A673 (cell line): ENCODE data around the gene CFHR5. TPM values are rescaled to one million over a fixed set of nuclear protein-coding genes. Genes with fewer than 3 reads are reported as not detected.

Experiments used
- BruUV-seq: library from RNA; stranded (reverse); fragments of 400-500 nt; replicated peaks from 2 replicates; lab custom pipeline; 2021; lab: Mats Ljungman, UMichigan
- CTCF ChIA-PET: fragments of 300-600 bp; sonication (Branson Sonifier 250); formaldehyde crosslinking; loops from one replicate; lab custom pipeline; 2022; ENCODE audit warnings: antibody characterized with exemption; lab: Charles Lee
- POLR2A ChIA-PET: fragments of 300-600 bp; sonication (Branson Sonifier 250); formaldehyde crosslinking; loops from one replicate; lab custom pipeline; 2022; ENCODE audit warnings: antibody characterized with exemption; ENCODE audit not compliant: low non-redundant PET; lab: Charles Lee
- DNase-seq: peaks from one replicate; pipeline ENCODE4 v3.0.0-alpha.2; 2015; ENCODE audit warnings: low spot score
- H3K27ac ChIP-seq: fragments of 200-600 bp; sonication (generic); 2 replicates; pipeline ENCODE4 v1.5.1; 2016; ENCODE audit warnings: mixed run types, low read depth, mild to moderate bottlenecking, mixed read lengths, antibody characterized with exemption, low read length; ENCODE audit not compliant: poor library complexity, severe bottlenecking
- H3K27me3 ChIP-seq: fragments of 200-600 bp; sonication (generic); replicated peaks from 2 replicates; pipeline ENCODE4 v1.6.1; 2017; ENCODE audit warnings: mixed run types, low read depth, mild to moderate bottlenecking, mixed read lengths, antibody characterized with exemption, low read length; ENCODE audit not compliant: insufficient read depth, poor library complexity
- H3K36me3 ChIP-seq: fragments of 200-600 bp; sonication (generic); 2 replicates; pipeline ENCODE4 v1.6.1; 2016; ENCODE audit warnings: mixed run types, mild to moderate bottlenecking, mixed read lengths, antibody characterized with exemption, low read length; ENCODE audit not compliant: insufficient read depth, poor library complexity, severe bottlenecking
- H3K4me1 ChIP-seq: fragments of 200-600 bp; sonication (generic); 2 replicates; pipeline ENCODE4 v1.6.1; 2017; ENCODE audit warnings: mixed run types, mild to moderate bottlenecking, mixed read lengths, antibody characterized with exemption, low read length; ENCODE audit not compliant: insufficient read depth, poor library complexity, severe bottlenecking
- H3K4me3 ChIP-seq: fragments of 200-600 bp; sonication (generic); 2 replicates; pipeline ENCODE4 v1.5.1; 2016; ENCODE audit warnings: low read depth, mixed run types, mild to moderate bottlenecking, mixed read lengths, low read length; ENCODE audit not compliant: poor library complexity, severe bottlenecking
- H3K9me3 ChIP-seq: fragments of 200-600 bp; sonication (generic); 2 replicates; pipeline ENCODE4 v1.6.1; 2016; ENCODE audit warnings: mixed run types, low read depth, mild to moderate bottlenecking, mixed read lengths, antibody characterized with exemption, low read length; ENCODE audit not compliant: poor library complexity, severe bottlenecking
- EZH2 ChIP-seq: fragments of 200-600 bp; sonication (generic); IDR thresholded peaks from 2 replicates; pipeline ENCODE4 v1.6.1; 2017; ENCODE audit warnings: borderline replicate concordance, low read depth, mild to moderate bottlenecking, mixed read lengths, antibody characterized with exemption, low read length; ENCODE audit not compliant: poor library complexity, severe bottlenecking
- intact Hi-C: fragments of 100-400 bp; cut with micrococcal nuclease; formaldehyde crosslinking; loops from one replicate; pipeline ENCODE4 v1.10.0; 2022; ENCODE audit not compliant: unreplicated experiment
- total RNA-seq: library from RNA; stranded (reverse); gene quantifications from 2 replicates; pipeline ENCODE4 v1.2.3, GENCODE V29; 2021
- TF ChIP-seq, protein P1 (sequence below): fragments of 300-800, 200-600 bp; sonication (generic); conservative IDR thresholded peaks from 2 replicates; pipeline ENCODE4 v1.5.1; 2017; ENCODE audit warnings: low read depth, mild to moderate bottlenecking, antibody characterized with exemption, low read length, moderate library complexity, mixed read lengths

The CFHR5 gene
- total RNA-seq, 1 experiment from 2014 or later, result not detected

GRCh38 chr1:197049100-197049499 is 71.7 kb downstream of the CFHR5 start:
- no peaks in the 10 kb centered on the region for H3K27me3 ChIP-seq
- TF ChIP-seq, protein P1, sequence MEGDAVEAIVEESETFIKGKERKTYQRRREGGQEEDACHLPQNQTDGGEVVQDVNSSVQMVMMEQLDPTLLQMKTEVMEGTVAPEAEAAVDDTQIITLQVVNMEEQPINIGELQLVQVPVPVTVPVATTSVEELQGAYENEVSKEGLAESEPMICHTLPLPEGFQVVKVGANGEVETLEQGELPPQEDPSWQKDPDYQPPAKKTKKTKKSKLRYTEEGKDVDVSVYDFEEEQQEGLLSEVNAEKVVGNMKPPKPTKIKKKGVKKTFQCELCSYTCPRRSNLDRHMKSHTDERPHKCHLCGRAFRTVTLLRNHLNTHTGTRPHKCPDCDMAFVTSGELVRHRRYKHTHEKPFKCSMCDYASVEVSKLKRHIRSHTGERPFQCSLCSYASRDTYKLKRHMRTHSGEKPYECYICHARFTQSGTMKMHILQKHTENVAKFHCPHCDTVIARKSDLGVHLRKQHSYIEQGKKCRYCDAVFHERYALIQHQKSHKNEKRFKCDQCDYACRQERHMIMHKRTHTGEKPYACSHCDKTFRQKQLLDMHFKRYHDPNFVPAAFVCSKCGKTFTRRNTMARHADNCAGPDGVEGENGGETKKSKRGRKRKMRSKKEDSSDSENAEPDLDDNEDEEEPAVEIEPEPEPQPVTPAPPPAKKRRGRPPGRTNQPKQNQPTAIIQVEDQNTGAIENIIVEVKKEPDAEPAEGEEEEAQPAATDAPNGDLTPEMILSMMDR, result no peak
- TF ChIP-seq EZH2, result no peak
- H3K9me3 ChIP-seq, result no peaks in the 10 kb centered on the region
- no peaks in the 10 kb centered on the region for H3K36me3 ChIP-seq
- intact Hi-C loops, result no loop called here
- no peak overlapping the region for H3K4me3 ChIP-seq
- no peak overlapping the region for H3K27ac ChIP-seq
- no peak for DNase-seq
- no TSS peak for BruUV-seq
- CTCF ChIA-PET, result no interaction called here
- H3K4me1 ChIP-seq, result no peaks in the 10 kb centered on the region
- POLR2A ChIA-PET, result no interaction called here

Other genes with a start within 250 kb of the CFHR5 start
- not detected in 2 replicates for gene CFHR3, start 202.7 kb upstream of the CFHR5 start, total RNA-seq
- gene CFHR1, start 157.8 kb upstream of the CFHR5 start, total RNA-seq, result not detected in 2 replicates
- gene CFHR4, start 89.5 kb upstream of the CFHR5 start, total RNA-seq, result not detected in 2 replicates
- not detected in 2 replicates for gene CFHR2, start 33.8 kb upstream of the CFHR5 start, total RNA-seq
- not detected in 2 replicates for gene F13B, start 89.7 kb downstream of the CFHR5 start, total RNA-seq
- 72.2 and 78.5 TPM in 2 replicates for gene ASPM, start 169.1 kb downstream of the CFHR5 start, total RNA-seq
- 9.3 and 9.6 TPM in 2 replicates for gene ZBTB41, start 223.7 kb downstream of the CFHR5 start, total RNA-seq